Adrenal gland (tissue), 12 donors: ENCODE results near the gene FGD6. TPM values are rescaled to one million over a fixed set of nuclear protein-coding genes. Genes with fewer than 3 reads are reported as not detected.

Experiments used
- DNase-seq, 7 donors: peaks; one replicate each; pipeline ENCODE4 v3.0.0-alpha.2; 2019 to 2020
- H3K27ac ChIP-seq, 5 donors: fragments of 200-600 bp; sonication (generic) in 4 of 5; 1 replicate in 3 of 5; 2 replicates in 2 of 5; pipeline versions ENCODE4 v1.5.1 to v1.8.0; 2016 to 2020; ENCODE audit warnings: mild to moderate bottlenecking in 1 of 5
- H3K27me3 ChIP-seq: fragments of 200-600 bp; 2 replicates; pipeline ENCODE4 v1.8.0; 2021
- H3K36me3 ChIP-seq, 2 donors: fragments of 200-600 bp; replicated peaks in 1 of 2; 1 replicate in 1 of 2; 2 replicates in 1 of 2; pipeline versions ENCODE4 v1.5.1 to v1.8.0; 2018 to 2022
- H3K4me1 ChIP-seq, 2 donors: fragments of 200-600 bp; replicated peaks in 1 of 2; 1 replicate in 1 of 2; 2 replicates in 1 of 2; pipeline versions ENCODE4 v1.5.1 to v1.8.0; 2018 to 2021
- H3K4me3 ChIP-seq, 4 donors: fragments of 200-600 bp; sonication (generic) in 3 of 4; one replicate each; pipeline ENCODE4 v1.5.1; 2016 to 2018
- H3K9me3 ChIP-seq, 3 donors: fragments of 200-600 bp; sonication (generic) in 1 of 3; replicated peaks in 1 of 3; 1 replicate in 2 of 3; 2 replicates in 1 of 3; pipeline versions ENCODE4 v1.5.1 to v1.8.0; 2016 to 2021
- POLR2A ChIP-seq, 2 donors: fragments of 450-650 bp; IDR thresholded peaks; one replicate each; pipeline ENCODE4 v1.6.1; 2017; ENCODE audit warnings: antibody characterized with exemption in 2 of 2, mild to moderate bottlenecking in 2 of 2, moderate library complexity in 1 of 2
- WGBS, 4 donors: extraction: QIAGEN DNeasy Blood & Tissue Kit in 2 of 4; methylation state at CpG; one replicate each; pipeline versions ENCODE4 v1.1.5 to v1.1.7; 2013 to 2017; 5-methylcytosine and 5-hydroxymethylcytosine counted together
- intact Hi-C, 2 donors: fragments of 100-400 bp; cut with DNase I; formaldehyde crosslinking; loops; one replicate each; pipeline versions ENCODE4 v1.14.1 to v1.15.0; 2022 to 2023
- polyA plus RNA-seq, 3 donors: library from polyadenylated mRNA; stranded (reverse); fragments of 200-250 nt in 2 of 3; fragments of 350-450 nt in 1 of 3; fragmentation: Illumina TruSeq in 1 of 3; extraction: RNeasy Lipid Tissue Mini Kit (QIAGEN cat#74804) in 1 of 3; gene quantifications; one replicate each; pipeline ENCODE4 v1.2.3, GENCODE V29; 2013 to 2014
- total RNA-seq, 9 donors: library from RNA; depleted of rRNA in 4 of 9; stranded (reverse); fragments of >200 nt in 4 of 9; fragments of 120-200 nt in 1 of 9; fragmentation: NEBNext Ultra II Directional in 1 of 9; extraction: Animal tissue kit (Norgen Biotek cat#: 25700) in 1 of 9; gene quantifications; one replicate each; pipeline versions ENCODE4 v1.1.0 to v1.2.4, GENCODE V29; 2013 to 2023
- TF ChIP-seq, protein P1 (sequence below), 6 experiments: fragments of 450-650 bp in 4 of 6; fragments of 200-600 bp in 2 of 6; sonication (generic) in 1 of 6; IDR thresholded peaks; 1 replicate in 5 of 6; 2 replicates in 1 of 6; pipeline versions ENCODE4 v1.5.1 to v1.8.0; 2016 to 2021; ENCODE audit warnings: antibody characterized with exemption in 6 of 6, mild to moderate bottlenecking in 2 of 6, moderate library complexity in 1 of 6
- donor health status: healthy with polysubstance abuse.
- donor health status: Bipolar disorder and iron deficiency.
- donor health status: DM: yes; HTN: yes; CAD: no.
- donor health status: DM: no; HTN: no; CAD: no.
- donor health status: DM: no; HTN: no; CAD: no.
- donor health status: DM: yes; HTN: yes; CAD: no.

Gene FGD6
- total and polyA plus RNA-seq, 12 donors: 2.3 to 33.9 (median 18.1) TPM

DNA sequence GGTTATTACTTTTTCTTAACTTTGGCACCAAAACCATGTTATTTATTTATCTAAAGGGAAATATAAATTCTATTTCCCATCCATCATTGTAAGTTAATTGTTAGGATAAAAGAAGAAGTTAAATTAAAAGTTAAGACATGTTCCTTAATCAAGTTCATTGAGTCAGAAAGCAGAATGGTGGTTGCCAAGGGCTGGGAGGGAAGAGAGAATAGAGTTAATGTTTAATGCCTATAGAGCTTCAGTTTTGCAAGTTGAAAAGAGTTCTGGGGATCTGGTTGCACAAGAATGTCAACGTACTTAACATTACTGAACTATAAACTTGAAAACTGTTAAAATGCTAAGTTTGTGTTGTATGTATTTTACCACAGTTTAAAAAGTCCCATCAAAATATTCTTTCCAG, 80.7 kb downstream of the FGD6 start:
- TF ChIP-seq, protein P1, sequence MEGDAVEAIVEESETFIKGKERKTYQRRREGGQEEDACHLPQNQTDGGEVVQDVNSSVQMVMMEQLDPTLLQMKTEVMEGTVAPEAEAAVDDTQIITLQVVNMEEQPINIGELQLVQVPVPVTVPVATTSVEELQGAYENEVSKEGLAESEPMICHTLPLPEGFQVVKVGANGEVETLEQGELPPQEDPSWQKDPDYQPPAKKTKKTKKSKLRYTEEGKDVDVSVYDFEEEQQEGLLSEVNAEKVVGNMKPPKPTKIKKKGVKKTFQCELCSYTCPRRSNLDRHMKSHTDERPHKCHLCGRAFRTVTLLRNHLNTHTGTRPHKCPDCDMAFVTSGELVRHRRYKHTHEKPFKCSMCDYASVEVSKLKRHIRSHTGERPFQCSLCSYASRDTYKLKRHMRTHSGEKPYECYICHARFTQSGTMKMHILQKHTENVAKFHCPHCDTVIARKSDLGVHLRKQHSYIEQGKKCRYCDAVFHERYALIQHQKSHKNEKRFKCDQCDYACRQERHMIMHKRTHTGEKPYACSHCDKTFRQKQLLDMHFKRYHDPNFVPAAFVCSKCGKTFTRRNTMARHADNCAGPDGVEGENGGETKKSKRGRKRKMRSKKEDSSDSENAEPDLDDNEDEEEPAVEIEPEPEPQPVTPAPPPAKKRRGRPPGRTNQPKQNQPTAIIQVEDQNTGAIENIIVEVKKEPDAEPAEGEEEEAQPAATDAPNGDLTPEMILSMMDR (IDR thresholded peaks at IDR 0.05): no peak
- no peak for TF ChIP-seq POLR2A (IDR thresholded peaks at IDR 0.05)
- H3K9me3 ChIP-seq: no peaks in the 10 kb centered on the region
- H3K27ac ChIP-seq: no peak overlapping the region
- no peak for DNase-seq
- no peaks in the 10 kb centered on the region for H3K27me3 ChIP-seq
- H3K36me3 ChIP-seq: peaks cover 0 to 16% of the 10 kb centered on the region in 2 donors
- peaks cover 10 to 17% of the 10 kb centered on the region in 2 donors for H3K4me1 ChIP-seq
- WGBS, 4 donors: 92 to 100% (median 93%) methylated on average over 1 of the region's 1 CpG
- intact Hi-C loops: no loop called here
- no peak overlapping the region for H3K4me3 ChIP-seq

DNA sequence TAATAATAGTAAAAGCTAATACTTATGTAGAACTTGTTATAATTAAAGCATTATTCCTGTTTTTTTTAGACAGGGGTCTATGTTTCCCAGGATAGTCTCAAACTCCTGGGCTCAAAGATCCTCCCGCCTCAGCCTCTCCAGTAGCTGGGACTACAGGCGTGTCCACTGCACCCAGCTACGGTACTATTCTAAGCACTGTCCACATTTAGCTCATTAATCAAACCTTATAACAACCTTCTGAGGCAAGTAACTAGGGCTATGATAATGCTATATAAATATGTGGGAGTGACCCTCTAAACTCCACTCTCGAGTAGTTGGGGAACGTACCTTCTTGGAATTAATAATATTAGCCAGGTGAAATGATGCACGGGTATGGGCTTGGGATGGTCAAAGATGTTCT, 83.2 kb downstream of the FGD6 start:
- 97 to 98% (median 97%) methylated on average over 6 of the region's 6 CpGs for WGBS, 4 donors
- Histone ChIP-seq H3K27ac (no peak overlapping the region), H3K9me3 (no peaks in the 10 kb centered on the region), H3K4me1 (peaks cover 10 to 17% of the 10 kb centered on the region in 2 donors), H3K36me3 (peaks cover 0 to 10% of the 10 kb centered on the region in 2 donors), H3K4me3 (no peak overlapping the region), H3K27me3 (no peaks in the 10 kb centered on the region)
- no peak for DNase-seq
- TF ChIP-seq, protein P1 (IDR thresholded peaks at IDR 0.05): no peak
- TF ChIP-seq POLR2A (IDR thresholded peaks at IDR 0.05): no peak
- intact Hi-C loops: no loop called here

DNA sequence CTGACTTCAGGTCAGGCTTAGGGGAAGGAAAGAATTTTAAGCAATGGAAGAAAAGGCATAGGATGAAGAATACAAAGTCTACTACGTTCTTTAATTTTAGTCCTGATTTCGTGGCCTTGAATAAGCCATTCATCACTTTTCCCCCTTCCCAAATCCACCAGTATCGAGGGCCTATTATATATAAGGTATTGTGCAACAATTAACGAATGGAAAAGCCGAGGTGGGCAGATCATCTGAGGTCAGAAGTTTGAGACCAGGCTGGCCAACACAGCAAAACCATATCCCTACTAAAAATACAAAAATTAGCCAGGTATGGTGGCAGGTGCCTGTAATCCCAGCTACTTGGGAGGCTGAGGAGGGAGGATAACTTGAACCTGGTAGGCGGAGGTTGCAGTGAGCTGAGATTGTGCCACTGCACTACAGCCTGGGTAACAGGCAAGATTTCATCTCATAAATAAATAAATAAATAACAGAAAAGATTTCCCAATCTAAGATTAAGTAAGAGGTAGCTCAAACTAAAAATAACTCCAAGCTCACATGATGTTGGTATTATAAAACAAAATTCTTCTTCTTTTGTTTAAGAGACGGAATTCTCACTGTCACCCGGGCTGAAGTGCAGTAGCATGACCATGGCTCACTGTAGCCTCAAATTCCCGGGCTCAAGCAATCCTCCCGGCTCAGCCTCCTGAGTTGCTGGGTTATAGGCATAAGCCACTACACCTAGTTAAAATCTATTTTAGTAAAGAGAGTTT, 85.5 kb downstream of the FGD6 start:
- WGBS, 4 donors: 68 to 70% (median 69%) methylated on average over 10 of the region's 10 CpGs
- DNase-seq: peak in 5 of 7 donors; percentile 38 to 56 (median 48)
- peak overlapping the region in 2 of 5 donors; percentile 48 to 67 for H3K27ac ChIP-seq

DNA sequence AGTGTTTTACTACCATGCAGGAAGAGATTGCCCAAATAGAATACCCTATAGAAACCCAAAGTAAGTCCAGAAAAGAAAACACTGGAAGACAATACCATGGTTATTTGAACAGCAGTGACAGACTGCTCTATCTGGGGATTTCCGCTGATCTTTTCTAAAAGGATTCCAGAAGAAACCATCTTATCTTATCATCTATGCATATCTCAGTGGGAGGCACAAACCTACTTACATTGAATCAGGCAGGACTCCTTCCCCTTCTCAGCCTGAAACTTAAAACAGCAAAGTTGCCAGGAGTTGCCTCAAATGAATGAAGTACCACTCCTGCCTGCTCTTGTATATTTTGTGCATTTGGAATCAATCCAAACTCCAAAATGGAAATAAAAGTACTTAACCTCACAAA, 87.2 kb downstream of the FGD6 start:
- H3K27me3 ChIP-seq: no peaks in the 10 kb centered on the region
- no peak for DNase-seq
- peaks cover 10 to 17% of the 10 kb centered on the region in 2 donors for H3K4me1 ChIP-seq
- H3K36me3 ChIP-seq: peaks cover 0 to 13% of the 10 kb centered on the region in 2 donors
- no peak overlapping the region for H3K4me3 ChIP-seq
- WGBS, 4 donors: 78 to 93% (median 90%) methylated on average over 1 of the region's 1 CpG
- intact Hi-C loops: no loop called here
- no peak for TF ChIP-seq POLR2A (IDR thresholded peaks at IDR 0.05)
- TF ChIP-seq, protein P1 (IDR thresholded peaks at IDR 0.05): no peak
- H3K9me3 ChIP-seq: no peaks in the 10 kb centered on the region
- H3K27ac ChIP-seq: no peak overlapping the region

More for the DNA sequence above, 85.5 kb downstream of the FGD6 start:
- peaks cover 10 to 17% of the 10 kb centered on the region in 2 donors for H3K4me1 ChIP-seq
- no peaks in the 10 kb centered on the region for H3K27me3 ChIP-seq
- TF ChIP-seq POLR2A (IDR thresholded peaks at IDR 0.05): peak in 1 of 2 donors; percentile 32
- TF ChIP-seq, protein P1 (IDR thresholded peaks at IDR 0.05): no peak
- no peaks in the 10 kb centered on the region for H3K9me3 ChIP-seq
- H3K4me3 ChIP-seq: no peak overlapping the region
- peaks cover 0 to 10% of the 10 kb centered on the region in 2 donors for H3K36me3 ChIP-seq
- intact Hi-C loops: no loop called here
